ENCODE data around the gene TIGD3. TPM values are rescaled to one million over a fixed set of nuclear protein-coding genes. Genes with fewer than 3 reads are reported as not detected.

TIGD3 gene
- total and polyA plus RNA-seq, 2 of the 8 experiments (the other 6 are each of a cell fraction or from before 2014, with no cell fraction given) = 1.1 to 1.3 TPM

DNA sequence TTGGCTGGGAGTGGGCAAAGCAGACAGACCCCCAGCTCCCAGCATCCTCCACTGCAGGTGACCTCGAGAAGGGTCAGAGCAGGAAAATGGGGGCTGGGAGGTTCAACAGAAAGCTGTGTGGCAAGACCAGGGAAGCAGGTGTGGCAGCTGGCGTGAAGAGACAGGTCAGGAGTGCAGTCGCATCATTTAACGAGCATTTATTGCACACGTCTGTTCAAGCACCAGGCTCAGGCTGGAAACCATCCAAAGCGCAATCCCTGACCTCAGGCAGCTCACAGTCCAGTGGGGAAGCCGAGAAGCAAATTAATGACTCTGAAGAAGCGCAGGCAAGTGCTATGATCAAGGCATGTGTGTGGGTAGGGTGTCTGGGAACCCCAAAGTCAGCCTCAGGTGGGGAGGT is 20.5 kb downstream of the TIGD3 start:
- Histone ChIP-seq H4K20me1 (replicated peaks in 1 of 2; ENCODE audit: control insufficient read depth in 1 of 2, insufficient read depth in 2 of 2, low read length in 2 of 2) (no peaks in the 10 kb centered on the region), H2BK5ac (ENCODE audit: low read depth, low read length) (0 out of 2 replicates have a peak overlapping the region, but pooled peaks have one; percentile 35), H3K23ac (ENCODE audit: insufficient read length) (no peak overlapping the region), H2BK120ac (replicated peaks; ENCODE audit: low read depth, low read length) (no peak overlapping the region), H3K79me1 (ENCODE audit: low read depth, low read length) (no peaks in the 10 kb centered on the region), H3K79me2 (ENCODE audit: control insufficient read depth in 1 of 2, insufficient read depth in 2 of 2, low read length in 2 of 2) (no peaks in the 10 kb centered on the region), H3K36me3 (ENCODE audit: control insufficient read depth in 2 of 4, insufficient read depth in 4 of 4, low read length in 3 of 4) (no peaks in the 10 kb centered on the region), H2AFZ (ENCODE audit: low read length) (0 out of 2 replicates have a peak overlapping the region, but pooled peaks have one; percentile 14), H3K23me2 (ENCODE audit: low read depth, low read length) (no peaks in the 10 kb centered on the region), H3K4me2 (ENCODE audit: insufficient read depth in 1 of 2, low read depth in 2 of 2, low read length in 2 of 2) (no peak overlapping the region), H3K14ac (ENCODE audit: insufficient read length) (no peak overlapping the region), H3K56ac (replicated peaks; ENCODE audit: insufficient read length, low read depth, low read length) (no peak overlapping the region), H2BK15ac (ENCODE audit: low read length) (no peak overlapping the region), H4K91ac (replicated peaks; ENCODE audit: insufficient read length, low read length) (no peak overlapping the region), H3K9me3 (ENCODE audit: insufficient read depth in 2 of 2, low read depth in 1 of 2, low read length in 1 of 2) (no peaks in the 10 kb centered on the region), H3K18ac (ENCODE audit: extremely low read depth, low read length) (no peak overlapping the region), H2BK12ac (ENCODE audit: low read depth, low read length) (no peak overlapping the region), H3K4ac (replicated peaks; ENCODE audit: insufficient read length, low read depth, low read length) (no peak overlapping the region), H3K4me3 (ENCODE audit: extremely low read depth in 1 of 4, insufficient read depth in 2 of 4, low read depth in 3 of 4, low read length in 4 of 4) (no peak overlapping the region), H2AK5ac (ENCODE audit: low read depth, low read length) (no peak overlapping the region), H4K5ac (ENCODE audit: insufficient read length, low read depth, low read length) (no peak overlapping the region), H4K8ac (ENCODE audit: extremely low read depth, insufficient read depth, low read length) (no peak overlapping the region), H2BK20ac (ENCODE audit: low read length) (no peak overlapping the region), H3K27me3 (replicated peaks in 1 of 4; ENCODE audit: control insufficient read depth in 3 of 4, extremely low read depth in 1 of 4, insufficient read depth in 3 of 4, low read length in 3 of 4) (no peaks in the 10 kb centered on the region), H3K27ac (ENCODE audit: low read depth, low read length) (no peak overlapping the region), H3K4me1 (replicated peaks in 1 of 4; ENCODE audit: control insufficient read depth in 3 of 4, insufficient read depth in 4 of 4, low read length in 3 of 4) (no peaks in the 10 kb centered on the region), H3K9ac (replicated peaks in 1 of 4; ENCODE audit: extremely low read depth in 1 of 4, low read depth in 3 of 4, low read length in 3 of 4) (no peak overlapping the region)
- CTCF ChIA-PET (ENCODE audit: partially characterized antibody) = interaction anchor here (0.6 to 2.8 kb wide), 12 partner anchors 10 to 166 kb away, joined by 3 to 17 read pairs (median 4); no protein-coding TSS in a partner anchor
- DNase-seq (ENCODE audit: low read depth in 1 of 2, low spot score in 2 of 2) (no peak), FAIRE-seq (no peak)
- POLR2A ChIA-PET (ENCODE audit: partially characterized antibody) = interaction anchor here (0.7 to 3.9 kb wide), 12 partner anchors 8 to 150 kb away, joined by 3 to 16 read pairs (median 5); partner anchors contain the start of genes MALAT1, NEAT1, SCYL1 and TIGD3
- WGBS, 2 experiments (ENCODE audit: extremely low coverage in 1 of 2, insufficient coverage in 1 of 2, insufficient read length in 1 of 2, insufficient replicate concordance in 2 of 2, low coverage in 1 of 2, low lambda C conversion rate in 2 of 2, missing lambda C conversion rate in 1 of 2) = 88% methylated on average over 8 of the region's 8 CpGs; no CpG with 5 or more reads in 1 of the 2 experiments
- TF ChIP-seq GTF2F1 (IDR thresholded peaks at IDR 0.05; ENCODE audit: borderline replicate concordance, low read depth, low read length) (no peak), MAFK (IDR thresholded peaks at IDR 0.05; ENCODE audit: low read depth, low read length) (no peak), TCF12 (IDR thresholded peaks at IDR 0.05; ENCODE audit: low read depth, low read length) (no peak), ASH2L (IDR thresholded peaks at IDR 0.05; ENCODE audit: low read length) (no peak), SIRT6 (IDR thresholded peaks at IDR 0.05; ENCODE audit: low read length) (no peak), GABPA (IDR thresholded peaks at IDR 0.05; ENCODE audit: borderline replicate concordance, insufficient read depth, low read length) (no peak), HDAC2 (IDR thresholded peaks at IDR 0.05; ENCODE audit: borderline replicate concordance in 1 of 2, low read depth in 2 of 2, low read length in 2 of 2) (no peak), JUND (IDR thresholded peaks at IDR 0.05; ENCODE audit: low read length) (no peak)
- TF ChIP-seq, protein P1, sequence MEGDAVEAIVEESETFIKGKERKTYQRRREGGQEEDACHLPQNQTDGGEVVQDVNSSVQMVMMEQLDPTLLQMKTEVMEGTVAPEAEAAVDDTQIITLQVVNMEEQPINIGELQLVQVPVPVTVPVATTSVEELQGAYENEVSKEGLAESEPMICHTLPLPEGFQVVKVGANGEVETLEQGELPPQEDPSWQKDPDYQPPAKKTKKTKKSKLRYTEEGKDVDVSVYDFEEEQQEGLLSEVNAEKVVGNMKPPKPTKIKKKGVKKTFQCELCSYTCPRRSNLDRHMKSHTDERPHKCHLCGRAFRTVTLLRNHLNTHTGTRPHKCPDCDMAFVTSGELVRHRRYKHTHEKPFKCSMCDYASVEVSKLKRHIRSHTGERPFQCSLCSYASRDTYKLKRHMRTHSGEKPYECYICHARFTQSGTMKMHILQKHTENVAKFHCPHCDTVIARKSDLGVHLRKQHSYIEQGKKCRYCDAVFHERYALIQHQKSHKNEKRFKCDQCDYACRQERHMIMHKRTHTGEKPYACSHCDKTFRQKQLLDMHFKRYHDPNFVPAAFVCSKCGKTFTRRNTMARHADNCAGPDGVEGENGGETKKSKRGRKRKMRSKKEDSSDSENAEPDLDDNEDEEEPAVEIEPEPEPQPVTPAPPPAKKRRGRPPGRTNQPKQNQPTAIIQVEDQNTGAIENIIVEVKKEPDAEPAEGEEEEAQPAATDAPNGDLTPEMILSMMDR (IDR thresholded peaks at IDR 0.05; ENCODE audit: control extremely low read depth in 1 of 3, insufficient read depth in 1 of 3, low read depth in 1 of 3, low read length in 3 of 3) = no peak
- TF ChIP-seq, protein P2, sequence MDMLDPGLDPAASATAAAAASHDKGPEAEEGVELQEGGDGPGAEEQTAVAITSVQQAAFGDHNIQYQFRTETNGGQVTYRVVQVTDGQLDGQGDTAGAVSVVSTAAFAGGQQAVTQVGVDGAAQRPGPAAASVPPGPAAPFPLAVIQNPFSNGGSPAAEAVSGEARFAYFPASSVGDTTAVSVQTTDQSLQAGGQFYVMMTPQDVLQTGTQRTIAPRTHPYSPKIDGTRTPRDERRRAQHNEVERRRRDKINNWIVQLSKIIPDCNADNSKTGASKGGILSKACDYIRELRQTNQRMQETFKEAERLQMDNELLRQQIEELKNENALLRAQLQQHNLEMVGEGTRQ (IDR thresholded peaks at IDR 0.05; ENCODE audit: low read length) = no peak

Data from H1 (cell line).